ENCODE measurements around the gene CCDC141. TPM values are rescaled to one million over a fixed set of nuclear protein-coding genes. Genes with fewer than 3 reads are reported as not detected.

Gene CCDC141
- total and polyA plus RNA-seq, 2 of the 13 experiments (the other 11 are each of a cell fraction or from before 2014, with no cell fraction given): not detected

GRCh38 chr2:178843697-178844096 lies 206.2 kb downstream of the CCDC141 start (continued):
- TF ChIP-seq ZBTB10 (CRISPR knock-in tag; IDR thresholded peaks at IDR 0.05; ENCODE audit: borderline replicate concordance) (no peak), HOXA7 (CRISPR knock-in tag; IDR thresholded peaks at IDR 0.05) (no peak), SMAD1 (CRISPR knock-in tag; IDR thresholded peaks at IDR 0.05; ENCODE audit: borderline replicate concordance, low read depth) (no peak), ZNF572 (CRISPR knock-in tag; IDR thresholded peaks at IDR 0.05) (no peak), NR3C1 (CRISPR knock-in tag; IDR thresholded peaks at IDR 0.05) (no peak), ZMAT3 (CRISPR knock-in tag; conservative IDR thresholded peaks at IDR 0.05) (no peak), GABPA (IDR thresholded peaks at IDR 0.05; ENCODE audit: low read depth, low read length) (no peak), GABPA (CRISPR knock-in tag; IDR thresholded peaks at IDR 0.05; ENCODE audit: low read depth) (no peak), ZNF678 (CRISPR knock-in tag; IDR thresholded peaks at IDR 0.05) (no peak), ZNF562 (CRISPR knock-in tag; IDR thresholded peaks at IDR 0.05; ENCODE audit: borderline replicate concordance) (no peak), SUZ12 (IDR thresholded peaks at IDR 0.05; ENCODE audit: low read depth, low read length) (no peak), HDAC6 (IDR thresholded peaks at IDR 0.05; ENCODE audit: low read depth, low read length) (no peak), ZBTB7B (CRISPR knock-in tag; IDR thresholded peaks at IDR 0.05) (no peak)

- no peak overlapping the region for H3K4me3 ChIP-seq (replicated peaks in 1 of 3; ENCODE audit: insufficient read depth in 1 of 3, low read depth in 2 of 3, low read length in 3 of 3)
- no peak overlapping the region for H2AFZ ChIP-seq (ENCODE audit: low read length)
- H3K9me3 ChIP-seq (ENCODE audit: low read length): no peaks in the 10 kb centered on the region
- no peaks in the 10 kb centered on the region for H3K4me1 ChIP-seq (ENCODE audit: insufficient read depth, low read length)
- no peaks in the 10 kb centered on the region for H3K36me3 ChIP-seq (replicated peaks in 1 of 2; ENCODE audit: control insufficient read depth in 1 of 2, insufficient read depth in 2 of 2, low read length in 2 of 2)
- H3K79me2 ChIP-seq (ENCODE audit: insufficient read depth, low read length): no peaks in the 10 kb centered on the region
- H3K27ac ChIP-seq (ENCODE audit: extremely low read length, insufficient read depth, low read length): no peak overlapping the region
- WGBS (ENCODE audit: low lambda C conversion rate): 0% methylated on average over 4 of the region's 4 CpGs
- FAIRE-seq (no peak), DNase-seq (ENCODE audit: low spot score) (no peak), ATAC-seq (no peak)
- no peak overlapping the region for H3K4me2 ChIP-seq (ENCODE audit: low read depth, low read length)
- POLR2A ChIA-PET: no interaction called here
- CTCF ChIA-PET (ENCODE audit: low intra/inter-chr PET ratio, low total read pairs): no interaction called here
- no TSS peak for BruUV-seq (replicated peaks)
- no peaks in the 10 kb centered on the region; a peak in 1 of 5 replicates for H3K27me3 ChIP-seq (ENCODE audit: control insufficient read depth in 1 of 2, insufficient read depth in 2 of 2, low read length in 2 of 2)
- in situ Hi-C loops (cut with HindIII; ENCODE audit: extremely low pct_ligation_motif_present, low pct_unique_long_range_greater_than_20kb): no loop called here
- H4K20me1 ChIP-seq (ENCODE audit: insufficient read depth, low read length): no peaks in the 10 kb centered on the region
- intact Hi-C loops (cut with micrococcal nuclease; ENCODE audit: unreplicated experiment): no loop called here
- H3K9ac ChIP-seq (ENCODE audit: insufficient read depth, low read depth, low read length): no peak overlapping the region
- no peak for TF ChIP-seq ZNF749 (CRISPR knock-in tag; IDR thresholded peaks at IDR 0.05; ENCODE audit: borderline replicate concordance)
- TF ChIP-seq PAWR (CRISPR knock-in tag; IDR thresholded peaks at IDR 0.05; ENCODE audit: borderline replicate concordance): no peak
- TF ChIP-seq ZBTB34 (CRISPR knock-in tag; IDR thresholded peaks at IDR 0.05): no peak
- no peak for TF ChIP-seq RORA (CRISPR knock-in tag; IDR thresholded peaks at IDR 0.05)
- TF ChIP-seq MXI1 (IDR thresholded peaks at IDR 0.05; ENCODE audit: borderline replicate concordance, low read depth, low read length): no peak
- no peak for TF ChIP-seq ZNF577 (CRISPR knock-in tag; IDR thresholded peaks at IDR 0.05; ENCODE audit: borderline replicate concordance, low read depth)
- no peak for TF ChIP-seq STAG1 (CRISPR knock-in tag; IDR thresholded peaks at IDR 0.05)
- no peak for TF ChIP-seq GATAD2A (CRISPR knock-in tag; IDR thresholded peaks at IDR 0.05)
- no peak for TF ChIP-seq IRF2 (CRISPR knock-in tag; IDR thresholded peaks at IDR 0.05)
- no peak for TF ChIP-seq PHF5A (CRISPR knock-in tag; IDR thresholded peaks at IDR 0.05; ENCODE audit: low read depth, unreplicated experiment)
- TF ChIP-seq NFATC3 (CRISPR knock-in tag; IDR thresholded peaks at IDR 0.05): no peak
- no peak for TF ChIP-seq NBN (conservative IDR thresholded peaks at IDR 0.05)
Measured at GRCh38 chr2:178836807-178837206, 213.1 kb downstream of the CCDC141 start.
